ENCODE data around the gene EIF2A. TPM values are rescaled to one million over a fixed set of nuclear protein-coding genes. Genes with fewer than 3 reads are reported as not detected.

The EIF2A gene
- total RNA-seq, 1 donor from 2014 or later, result 149 TPM

GRCh38 chr3:150521463-150521862, 25.1 kb upstream of the EIF2A start:
- Histone ChIP-seq H3K4me3 (ENCODE audit: low read depth, low read length) (no peak overlapping the region), H3K27me3 (ENCODE audit: control insufficient read depth, insufficient read depth, low read length) (no peaks in the 10 kb centered on the region), H3K36me3 (ENCODE audit: control insufficient read depth, insufficient read depth, low read length) (no peaks in the 10 kb centered on the region)
- no peak for DNase-seq (ENCODE audit: low read depth)
- no peak for TF ChIP-seq CTCF (IDR thresholded peaks at IDR 0.05; ENCODE audit: insufficient read depth, low read length, poor library complexity, severe bottlenecking)

- Histone ChIP-seq H3K27me3 (ENCODE audit: control insufficient read depth, insufficient read depth, low read length) (no peaks in the 10 kb centered on the region), H3K4me3 (ENCODE audit: low read depth, low read length) (no peak overlapping the region), H3K36me3 (ENCODE audit: control insufficient read depth, insufficient read depth, low read length) (no peaks in the 10 kb centered on the region)
- TF ChIP-seq CTCF (IDR thresholded peaks at IDR 0.05; ENCODE audit: insufficient read depth, low read length, poor library complexity, severe bottlenecking), result no peak
- DNase-seq (ENCODE audit: low read depth), result no peak
Observed at GRCh38 chr3:150523538-150523937, 23.0 kb upstream of the EIF2A start.

DNA sequence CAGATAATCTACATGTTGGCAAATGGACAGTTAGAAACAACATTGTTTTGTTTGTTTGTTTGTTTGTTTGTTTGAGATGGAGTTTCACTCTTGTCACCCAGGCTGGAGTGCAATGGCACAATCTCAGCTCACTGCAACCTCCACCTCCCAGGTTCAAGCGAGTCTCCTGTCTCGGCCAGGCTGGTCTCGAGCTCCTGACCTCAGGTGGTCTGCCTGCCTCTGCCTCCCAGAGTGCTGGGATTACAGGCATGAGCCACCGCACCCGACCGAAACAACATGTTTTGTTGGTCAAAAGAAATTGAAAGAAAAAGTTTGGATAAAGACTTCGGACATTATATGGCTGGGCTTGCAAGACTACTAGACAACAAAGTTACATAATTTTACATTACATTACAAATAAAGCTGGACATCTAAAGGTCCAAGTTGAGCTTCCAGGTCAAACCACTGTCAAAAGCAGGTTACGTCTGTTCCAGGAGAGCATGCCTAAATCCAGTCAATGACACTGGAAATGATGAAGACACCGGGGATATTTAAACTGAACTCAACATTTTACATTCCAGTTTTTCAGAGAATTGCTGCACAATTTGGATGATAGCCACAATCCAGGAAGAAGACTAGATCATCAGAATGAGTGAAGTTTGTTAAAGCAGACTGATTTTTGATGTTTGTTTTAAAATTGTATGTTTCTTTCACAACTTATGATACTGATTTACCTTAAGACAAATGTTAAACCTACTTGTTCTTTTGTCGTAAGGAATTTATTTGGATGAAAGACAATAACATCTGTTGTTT, 18.9 kb upstream of the EIF2A start:
- DNase-seq (ENCODE audit: low read depth), result no peak
- Histone ChIP-seq H3K36me3 (ENCODE audit: control insufficient read depth, insufficient read depth, low read length) (no peaks in the 10 kb centered on the region), H3K4me3 (ENCODE audit: low read depth, low read length) (no peak overlapping the region), H3K27me3 (ENCODE audit: control insufficient read depth, insufficient read depth, low read length) (no peaks in the 10 kb centered on the region)
- no peak for TF ChIP-seq CTCF (IDR thresholded peaks at IDR 0.05; ENCODE audit: insufficient read depth, low read length, poor library complexity, severe bottlenecking)

- DNase-seq (ENCODE audit: low read depth), result no peak
- H3K27me3 ChIP-seq (ENCODE audit: control insufficient read depth, insufficient read depth, low read length), result no peaks in the 10 kb centered on the region
- no peak overlapping the region for H3K4me3 ChIP-seq (ENCODE audit: low read depth, low read length)
- no peaks in the 10 kb centered on the region for H3K36me3 ChIP-seq (ENCODE audit: control insufficient read depth, insufficient read depth, low read length)
- peak; percentile 29 for TF ChIP-seq CTCF (IDR thresholded peaks at IDR 0.05; ENCODE audit: insufficient read depth, low read length, poor library complexity, severe bottlenecking)
Observed at GRCh38 chr3:150528354-150528797, 18.2 kb upstream of the EIF2A start.

GRCh38 chr3:150531775-150532174, 14.8 kb upstream of the EIF2A start:
- no peak overlapping the region for H3K4me3 ChIP-seq (ENCODE audit: low read depth, low read length)
- no peak for DNase-seq (ENCODE audit: low read depth)
- no peaks in the 10 kb centered on the region for H3K36me3 ChIP-seq (ENCODE audit: control insufficient read depth, insufficient read depth, low read length)
- no peaks in the 10 kb centered on the region for H3K27me3 ChIP-seq (ENCODE audit: control insufficient read depth, insufficient read depth, low read length)
- TF ChIP-seq CTCF (IDR thresholded peaks at IDR 0.05; ENCODE audit: insufficient read depth, low read length, poor library complexity, severe bottlenecking), result no peak

DNA sequence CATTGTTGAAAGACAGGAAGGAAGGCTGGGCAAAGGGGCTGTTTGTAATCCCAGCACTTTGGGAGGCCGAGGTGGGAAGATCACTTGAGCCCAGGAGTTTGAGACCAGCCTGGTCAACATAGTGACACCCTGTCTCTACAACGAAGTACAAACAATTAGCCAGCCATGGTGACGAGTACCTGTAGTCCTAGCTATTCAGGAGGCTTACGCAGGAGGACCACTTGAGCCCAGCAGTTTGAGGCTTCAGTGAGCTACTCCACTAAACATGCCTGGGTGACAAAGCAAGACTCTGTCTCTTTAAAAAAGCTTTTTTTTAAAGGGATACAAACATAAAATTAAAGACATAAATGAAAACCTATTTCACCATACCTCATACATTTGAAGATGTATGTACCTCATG, 11.4 kb upstream of the EIF2A start:
- DNase-seq (ENCODE audit: low read depth), result no peak
- H3K4me3 ChIP-seq (ENCODE audit: low read depth, low read length), result no peak overlapping the region
- H3K36me3 ChIP-seq (ENCODE audit: control insufficient read depth, insufficient read depth, low read length), result no peaks in the 10 kb centered on the region
- H3K27me3 ChIP-seq (ENCODE audit: control insufficient read depth, insufficient read depth, low read length), result no peaks in the 10 kb centered on the region
- TF ChIP-seq CTCF (IDR thresholded peaks at IDR 0.05; ENCODE audit: insufficient read depth, low read length, poor library complexity, severe bottlenecking), result no peak

Measured in kidney epithelial cell (primary cell).